G401.6 (cell line): ENCODE measurements around the gene UIMC1.

Experiments
- FAIRE-seq: peaks from 2 replicates; lab custom pipeline; 2012; peaks lifted over from hg19 to GRCh38; lab: Jason Lieb, UNC

The UIMC1 gene

GRCh38 chr5:176902102-176902814 is 104.3 kb downstream of the UIMC1 start:
- FAIRE-seq, result no peak

DNA sequence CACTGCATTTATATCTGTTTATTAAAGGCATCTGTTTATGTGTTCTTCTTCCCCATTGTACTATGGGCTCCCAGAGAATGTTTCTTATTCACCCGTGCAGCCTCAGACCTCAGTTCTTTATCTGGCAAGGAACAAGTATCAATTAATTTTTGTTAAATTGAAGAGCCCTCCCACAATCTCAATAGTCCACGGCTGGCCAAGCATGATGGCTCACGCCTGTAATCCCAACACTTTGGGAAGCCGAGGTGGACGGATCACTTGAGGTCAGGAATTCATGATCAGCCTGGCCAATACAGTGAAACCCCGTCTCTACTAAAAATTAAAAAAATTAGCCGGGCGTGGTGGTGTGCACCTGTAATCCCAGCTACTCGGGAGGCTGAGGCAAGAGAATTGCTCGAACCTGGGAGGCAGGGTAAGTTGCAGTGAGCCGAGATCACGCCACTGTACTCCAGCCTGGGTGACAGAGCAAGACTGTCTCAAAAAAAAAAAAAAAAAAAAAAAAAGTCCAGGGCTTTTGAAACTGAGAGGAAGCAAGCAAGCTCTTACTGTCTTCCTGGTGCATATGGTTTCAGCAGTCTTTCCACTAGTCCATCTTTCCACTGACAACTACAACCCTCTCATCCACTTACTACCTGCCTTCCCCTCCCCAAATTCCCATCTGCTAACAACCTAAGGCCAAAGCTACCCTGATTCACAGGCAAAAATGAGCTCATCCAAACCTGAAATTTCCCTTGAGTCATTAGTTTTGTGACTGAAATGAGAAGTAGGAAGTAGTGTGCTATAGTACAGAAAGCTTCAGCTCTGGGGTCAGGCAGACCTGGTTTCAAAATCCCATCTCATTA is 105.1 kb downstream of the UIMC1 start:
- FAIRE-seq, result no peak

GRCh38 chr5:176900780-176901204 is 105.8 kb downstream of the UIMC1 start:
- no peak for FAIRE-seq

DNA sequence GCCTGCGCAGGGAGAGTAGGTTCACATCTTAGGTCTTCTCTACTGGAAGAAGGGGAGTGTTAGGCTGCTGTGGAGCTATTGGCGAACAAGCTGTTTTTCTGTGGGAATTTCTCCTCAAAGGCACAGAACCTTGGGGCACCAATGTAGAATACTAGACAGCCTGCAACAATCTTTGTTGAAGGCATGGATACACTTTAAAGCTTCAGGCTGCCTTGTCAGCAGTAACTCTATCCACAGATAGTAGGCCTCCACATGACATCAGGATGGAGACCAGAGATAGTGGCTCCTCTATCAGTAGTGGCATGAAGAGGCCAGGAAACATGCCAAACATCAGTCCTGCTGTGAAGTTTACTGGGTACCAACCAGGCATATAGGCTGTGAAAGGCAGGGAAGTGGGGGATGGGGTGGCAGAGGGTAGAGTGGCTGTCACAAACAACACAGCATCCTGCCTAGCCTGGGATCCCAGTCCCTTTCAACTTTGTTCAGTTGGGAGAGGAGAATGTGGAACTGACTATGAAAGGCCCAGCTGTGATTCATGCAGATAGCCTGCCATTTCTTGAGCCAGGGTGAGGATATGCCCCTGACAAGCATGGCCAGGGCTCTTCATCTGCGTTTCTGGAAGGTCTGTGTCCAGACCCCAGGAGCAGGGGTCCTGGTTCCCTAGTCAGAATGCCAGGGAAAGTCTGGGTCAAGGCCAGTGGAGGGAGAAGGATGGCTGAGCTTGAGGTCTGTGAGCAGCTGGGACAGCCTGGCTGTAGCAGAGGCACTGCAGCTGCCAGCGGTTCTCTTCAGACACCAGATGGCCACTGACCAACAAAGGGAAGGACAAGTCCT is 106.4 kb downstream of the UIMC1 start:
- FAIRE-seq, result no peak

DNA sequence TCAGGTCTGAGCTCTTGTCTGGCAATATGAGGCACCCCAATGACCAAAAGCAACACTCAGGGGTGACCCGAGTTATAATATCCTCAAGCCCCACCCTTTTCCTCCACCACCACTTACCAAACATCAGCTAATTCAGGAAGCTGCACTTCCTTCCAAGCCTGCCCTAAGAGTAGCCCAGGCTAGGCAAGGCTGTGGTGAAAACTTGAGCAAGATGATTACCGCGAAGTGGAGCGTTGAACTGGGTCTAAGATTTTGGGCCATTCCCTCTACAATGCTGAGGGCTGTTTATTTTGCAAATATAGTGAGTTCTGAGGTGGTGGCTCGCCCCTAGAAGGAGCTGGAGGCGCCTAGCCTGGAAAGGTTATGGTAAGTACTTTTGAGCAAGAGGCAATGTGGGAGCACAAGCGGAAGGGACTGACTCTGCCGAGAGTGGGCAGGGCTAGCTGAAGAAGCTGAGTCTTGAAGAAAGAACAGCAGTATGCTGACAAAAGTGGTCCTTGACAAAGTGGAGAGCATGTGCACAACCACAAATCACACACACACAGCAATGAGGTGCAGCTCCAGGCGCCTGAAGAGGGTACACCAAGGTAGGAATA is 107.2 kb downstream of the UIMC1 start, which contains the start of gene HK3:
Gene HK3 (minus strand): TSS at position 51 of the 596 bp plus-strand sequence. CDS start 3,187 bp downstream, outside the sequence.
- FAIRE-seq, result no peak

- no peak for FAIRE-seq
Observed at GRCh38 chr5:176897263-176897662, 109.3 kb downstream of the UIMC1 start.

DNA sequence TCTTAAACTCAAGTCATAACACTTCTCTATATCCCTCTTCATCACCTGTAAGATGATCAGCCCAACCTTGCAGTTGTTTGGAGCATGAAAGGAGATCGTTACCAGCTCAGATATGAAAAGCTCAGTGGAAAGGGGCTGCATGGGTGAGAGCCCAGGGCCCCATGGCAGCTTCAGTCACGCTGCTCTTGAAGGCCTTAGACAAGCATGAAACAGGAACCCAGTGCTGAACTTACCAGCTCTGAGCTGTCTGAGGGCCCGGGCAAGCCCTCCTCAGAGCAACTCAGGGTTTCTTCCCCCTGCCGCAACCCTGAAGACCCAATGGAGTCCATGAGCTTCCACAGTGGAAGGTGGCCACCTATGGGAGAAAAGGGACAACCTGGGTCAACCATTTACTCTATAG is 110.7 kb downstream of the UIMC1 start:
- no peak for FAIRE-seq

- no peak for FAIRE-seq
Observed at GRCh38 chr5:176894298-176894697, 112.3 kb downstream of the UIMC1 start.

GRCh38 chr5:176892663-176893062 is 113.9 kb downstream of the UIMC1 start:
- FAIRE-seq, result no peak

DNA sequence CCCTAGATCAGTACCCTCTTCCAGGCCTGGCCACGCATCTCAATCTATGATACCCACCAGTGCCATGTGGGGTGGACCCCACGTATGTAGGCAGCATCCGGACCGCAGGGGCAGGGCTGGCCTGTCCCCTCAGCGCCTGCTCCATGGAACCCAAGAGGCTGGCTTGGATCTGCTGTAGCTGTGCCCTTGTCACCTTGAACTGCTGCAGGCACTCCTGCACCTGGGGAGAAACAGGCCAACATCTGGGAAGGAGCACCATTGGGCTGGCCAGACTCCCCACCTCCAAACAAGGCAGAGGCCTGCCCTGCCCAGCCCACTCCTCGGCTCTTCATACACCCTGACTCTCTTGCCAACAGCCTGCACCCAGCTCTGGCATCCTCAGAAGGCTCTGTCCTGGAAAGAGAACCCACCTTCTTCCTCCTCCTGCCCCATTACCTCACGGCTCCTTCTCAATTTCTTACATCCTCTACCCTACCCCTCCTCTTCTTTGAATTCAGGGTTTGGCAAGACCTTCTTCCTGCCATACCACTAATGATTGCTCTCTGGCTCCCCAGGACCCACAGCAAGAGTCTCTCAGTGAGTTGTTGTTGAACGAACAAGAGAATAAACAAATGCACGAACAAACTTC is 115.1 kb downstream of the UIMC1 start:
- FAIRE-seq, result no peak

DNA sequence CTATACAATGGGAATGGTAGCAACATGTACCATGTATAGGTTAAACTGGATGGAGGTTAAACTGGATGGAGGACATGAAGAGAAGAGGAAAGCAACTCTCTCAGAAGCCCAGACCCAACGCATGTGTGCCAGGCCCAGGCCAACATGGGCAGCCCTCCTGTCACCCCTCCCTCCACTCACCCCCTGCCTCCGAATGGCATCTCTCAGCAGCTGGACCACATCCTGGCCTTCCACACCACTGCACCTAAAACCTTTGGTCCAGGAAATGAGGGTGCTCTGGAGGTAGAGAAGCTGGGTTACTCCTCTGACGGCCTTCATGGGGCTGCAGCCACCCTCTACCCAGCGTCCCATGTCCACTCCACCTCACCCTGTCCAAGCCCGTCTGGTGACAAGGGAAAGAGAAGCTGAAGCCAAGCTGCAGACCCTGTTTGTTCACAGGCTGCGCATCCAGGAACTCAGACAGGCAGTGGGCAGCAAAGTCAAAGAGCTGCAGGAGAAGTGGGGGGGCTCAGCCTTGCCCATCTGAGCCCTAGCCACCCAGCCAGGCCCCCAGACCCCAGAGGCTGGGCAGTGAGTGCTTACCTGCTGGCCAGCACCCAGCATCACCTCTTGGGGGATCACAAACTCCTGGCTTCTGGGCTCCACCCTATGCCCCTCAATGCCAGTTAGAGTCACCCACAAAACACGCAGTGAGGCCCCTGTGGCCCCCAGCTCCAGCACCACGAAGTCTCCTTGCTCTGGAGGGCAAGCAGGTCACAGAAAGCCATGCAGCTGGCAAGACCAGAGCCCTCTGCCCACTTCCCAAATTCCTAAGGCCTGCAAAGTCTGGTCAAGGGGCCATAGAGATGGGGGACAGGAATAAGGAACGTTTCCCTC is 115.9 kb downstream of the UIMC1 start:
- no peak for FAIRE-seq

- no peak for FAIRE-seq
Observed at GRCh38 chr5:176889321-176890280, 117.0 kb downstream of the UIMC1 start.

- FAIRE-seq, result no peak
Observed at GRCh38 chr5:176888865-176889165, 117.8 kb downstream of the UIMC1 start.

- no peak for FAIRE-seq
Observed at GRCh38 chr5:176888016-176888864, 118.3 kb downstream of the UIMC1 start.

DNA sequence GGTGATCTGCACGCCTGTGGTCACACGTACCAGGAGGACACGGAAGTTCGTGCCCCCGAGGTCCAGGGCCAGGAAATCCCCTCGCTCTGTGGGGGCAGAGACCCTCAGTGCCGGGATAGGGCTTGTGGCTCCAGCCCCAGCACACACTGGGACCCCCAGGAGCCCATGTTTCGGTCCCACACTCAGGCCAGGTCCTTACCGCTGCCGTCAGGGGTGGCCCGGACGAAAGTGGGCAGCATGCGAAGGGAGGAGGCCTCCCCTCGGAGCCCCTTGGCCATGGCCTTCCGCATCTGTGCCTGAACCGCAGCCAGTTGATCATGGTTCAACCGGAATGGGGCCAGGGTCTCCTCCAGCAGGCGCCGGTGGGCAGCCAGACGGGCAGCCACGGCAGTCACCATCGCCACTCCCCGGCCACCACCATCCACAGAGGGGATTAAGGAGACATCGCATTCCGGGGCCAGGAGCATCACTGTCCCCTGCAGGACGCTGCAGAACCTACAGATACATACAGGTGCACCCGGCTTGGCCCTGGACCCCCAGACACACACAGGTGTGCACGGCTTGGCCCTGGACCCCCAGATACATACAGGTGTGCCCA is 119.2 kb downstream of the UIMC1 start:
- no peak for FAIRE-seq

DNA sequence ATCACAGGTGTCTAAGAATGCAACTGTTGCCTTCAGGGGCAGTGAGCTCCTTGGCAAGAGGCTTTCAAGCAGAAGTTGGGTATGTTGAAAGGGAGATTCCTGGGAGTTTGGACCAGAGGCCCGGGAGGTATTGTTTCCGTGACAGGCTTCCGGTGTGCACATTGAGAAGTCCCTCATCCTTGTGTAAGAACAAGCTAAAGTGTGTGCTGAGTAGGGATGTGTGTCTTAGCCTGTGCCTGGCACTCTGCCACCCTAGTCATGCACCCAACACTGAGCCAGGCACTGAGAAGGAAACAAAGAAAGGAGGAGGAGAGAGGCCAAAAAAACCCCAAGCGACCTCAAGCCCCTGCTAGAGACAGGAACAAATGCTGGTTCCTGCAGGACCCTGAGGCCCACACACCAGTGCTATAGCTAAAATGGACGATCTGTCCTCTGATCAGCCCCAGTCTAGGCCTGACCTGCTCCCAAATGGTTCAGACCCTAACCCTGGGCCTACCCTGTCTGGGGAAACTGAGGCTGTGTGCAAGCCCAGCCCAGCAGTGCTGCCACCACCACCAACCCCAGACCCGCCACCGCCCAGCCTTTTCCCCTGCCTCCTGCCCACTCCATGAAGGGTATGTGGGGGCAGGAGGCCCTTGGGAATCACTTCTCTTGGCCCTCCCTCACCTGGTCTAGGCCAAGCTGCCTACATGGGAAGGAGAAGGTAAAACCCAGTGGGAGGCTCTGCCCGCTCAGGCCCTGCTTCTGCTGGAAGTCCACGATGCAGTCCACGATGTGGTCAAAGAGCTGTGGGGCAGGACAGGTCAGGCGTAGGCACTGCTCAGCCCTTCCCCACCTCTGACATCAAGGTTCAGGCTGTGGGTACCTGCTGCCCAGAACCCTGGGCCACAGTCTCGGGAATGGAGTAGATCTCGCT is 120.0 kb downstream of the UIMC1 start:
- FAIRE-seq, result no peak

- FAIRE-seq, result no peak
Observed at GRCh38 chr5:176884571-176884890, 122.0 kb downstream of the UIMC1 start.
